Esophagus muscularis mucosa (tissue), 3 donors: ENCODE measurements around the gene NUMA1.

Source experiments
- CTCF ChIP-seq, 3 experiments: fragments of 200-600 bp in 2 of 3; fragments of 450-650 bp in 1 of 3; sonication (generic) in 2 of 3; IDR thresholded peaks; one replicate each; pipeline ENCODE4 v1.5.1; 2017 to 2019; ENCODE audit warnings: antibody characterized with exemption in 3 of 3, mild to moderate bottlenecking in 2 of 3, moderate library complexity in 1 of 3
- POLR2AphosphoS5 ChIP-seq, 2 donors: sonication (generic); formaldehyde crosslinking; IDR thresholded peaks; one replicate each; pipeline ENCODE4 v1.6.1; 2017; ENCODE audit warnings: antibody characterized with exemption in 2 of 2

- TF ChIP-seq CTCF (IDR thresholded peaks at IDR 0.05) (no peak), POLR2AphosphoS5 (IDR thresholded peaks at IDR 0.05) (peak in 1 of 2 donors; percentile 30)
Observed at GRCh38 chr11:72005347-72006260, 74.7 kb downstream of the NUMA1 start.
